ENCODE measurements around the gene NR5A1.

DNA sequence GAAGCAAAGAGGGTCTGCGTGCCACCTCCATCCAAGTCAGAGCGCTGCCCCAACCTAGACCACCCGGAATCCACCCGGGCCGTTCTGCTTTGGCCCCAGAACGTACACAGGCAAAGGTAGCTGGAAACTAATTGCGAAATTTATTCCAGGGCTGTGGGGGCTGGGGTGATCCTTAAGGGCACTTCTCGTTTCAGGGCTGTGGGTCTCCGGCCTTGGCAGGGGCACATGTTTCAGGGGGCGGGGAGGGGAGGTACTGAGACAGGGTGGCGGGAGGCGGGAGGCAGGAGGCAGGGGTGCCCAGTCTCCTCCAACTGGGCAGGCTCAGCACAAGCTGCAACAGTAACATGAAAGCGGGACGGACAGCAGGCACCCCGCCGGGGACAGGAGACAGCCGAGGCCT is 26.1 kb downstream of the NR5A1 start:
- TF ChIP-seq GATA2 (IDR thresholded peaks at IDR 0.05; ENCODE audit: low read depth, low read length) (no peak), GATA3 (IDR thresholded peaks at IDR 0.05; ENCODE audit: low read depth, low read length) (no peak)

All from SH-SY5Y (cell line).